Smooth muscle cell of the brain vasculature (primary cell): ENCODE measurements around the gene GJA5.
"Not testable (repeated sequence)": the region's sequence is repeated elsewhere in the genome, so short reads cannot be mapped to it uniquely, and the experiment has no call there.

Experiments used
- DNase-seq: peaks from one replicate; pipeline ENCODE4 v3.0.0-alpha.2; 2012; ENCODE audit warnings: low read depth, low spot score

The GJA5 gene

DNA sequence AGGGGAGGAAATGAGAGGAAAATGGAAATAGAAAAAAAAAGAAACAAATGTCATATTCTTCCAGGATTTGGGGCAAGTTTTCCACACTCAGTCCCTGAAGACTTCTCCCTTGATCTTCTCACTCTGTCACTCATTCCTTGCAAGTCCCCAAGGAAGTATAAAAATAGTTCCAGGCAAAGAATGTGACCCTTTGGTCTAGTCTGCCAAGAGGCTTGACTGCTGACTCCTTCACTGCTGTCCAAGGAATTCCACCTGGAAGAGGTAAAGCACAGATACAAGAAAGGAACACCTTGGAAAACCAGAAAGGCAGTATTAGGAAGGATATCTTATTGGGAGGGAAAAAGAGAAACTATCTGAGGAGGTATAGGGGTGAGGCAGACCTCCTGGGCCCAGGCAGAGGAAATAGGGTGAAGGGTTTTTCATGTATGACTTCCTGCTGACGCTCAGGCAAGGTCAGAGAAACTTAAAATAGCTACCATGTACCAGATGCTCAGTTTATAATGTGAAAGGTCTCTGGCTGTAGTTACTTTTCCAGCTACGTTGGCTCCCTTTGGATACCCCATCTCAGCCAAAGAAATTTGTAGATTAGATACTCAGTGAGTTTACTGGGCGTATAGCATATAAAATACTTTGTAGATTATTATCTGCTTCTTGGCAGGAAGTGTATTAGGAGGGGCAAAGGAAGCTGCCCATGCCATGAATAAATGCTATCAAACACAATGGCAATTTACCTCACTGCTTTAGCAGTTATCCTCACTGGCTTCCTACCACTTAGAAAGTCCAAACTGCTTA, 2.0 kb upstream of the GJA5 start:
- DNase-seq: no peak

DNA sequence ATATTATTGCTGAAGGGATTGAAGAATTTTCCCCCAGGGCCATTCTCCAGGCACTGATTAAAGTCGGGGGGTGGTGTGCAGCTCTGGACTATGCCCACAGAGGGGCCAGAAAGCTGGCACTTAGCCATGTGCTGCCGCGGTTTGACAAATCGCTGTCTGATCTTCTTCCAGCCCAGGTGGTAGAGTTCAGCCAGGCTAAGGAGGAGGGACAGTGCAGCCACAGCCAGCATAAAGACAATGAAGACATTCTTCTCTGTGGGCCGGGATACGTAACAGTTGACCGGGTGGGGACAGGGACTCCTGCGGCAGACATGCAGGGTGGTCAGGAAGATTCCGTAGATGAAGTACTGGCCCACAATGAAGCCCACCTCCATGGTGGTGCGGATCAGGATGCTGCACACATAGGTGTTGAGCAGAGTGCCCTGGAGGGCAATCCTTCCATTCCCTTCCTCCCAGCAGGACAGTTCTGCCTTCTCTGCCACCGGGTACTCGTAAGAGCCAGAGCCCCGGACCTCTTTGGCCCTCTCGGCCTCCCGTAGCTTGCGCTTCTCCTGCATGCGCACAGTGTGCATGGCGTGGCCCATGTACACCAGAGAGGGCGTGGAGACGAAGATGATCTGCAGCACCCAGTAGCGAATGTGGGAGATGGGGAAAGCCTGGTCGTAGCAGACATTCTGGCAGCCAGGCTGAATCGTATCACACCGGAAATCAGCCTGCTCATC, 1.9 kb downstream of the GJA5 start:
- DNase-seq: no peak

- no peak for DNase-seq
Observed at GRCh38 chr1:147757015-147757990, 3.1 kb downstream of the GJA5 start.

GRCh38 chr1:147756341-147756740, 4.1 kb downstream of the GJA5 start:
- no peak for DNase-seq

DNA sequence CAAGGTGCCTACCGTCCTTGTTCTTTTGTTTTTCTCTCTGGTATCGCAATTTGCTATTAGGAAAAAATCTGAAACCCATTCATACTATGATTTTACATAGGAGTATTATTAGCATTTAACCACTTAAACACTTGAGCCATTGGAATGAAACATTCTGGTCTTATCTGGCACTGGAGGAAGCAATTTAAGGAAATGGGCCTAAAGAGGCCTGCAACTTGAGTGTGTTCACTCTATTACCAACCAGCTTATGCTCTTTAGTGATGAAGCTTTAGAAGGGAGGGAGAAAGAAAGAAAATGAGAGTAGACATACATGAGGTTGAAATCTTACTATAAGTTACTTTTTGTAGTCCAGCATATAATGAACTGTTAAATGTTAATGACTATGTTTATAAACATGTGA, 5.7 kb downstream of the GJA5 start:
- no peak for DNase-seq

- DNase-seq: no peak
Observed at GRCh38 chr1:147753081-147753480, 7.3 kb downstream of the GJA5 start.

DNA sequence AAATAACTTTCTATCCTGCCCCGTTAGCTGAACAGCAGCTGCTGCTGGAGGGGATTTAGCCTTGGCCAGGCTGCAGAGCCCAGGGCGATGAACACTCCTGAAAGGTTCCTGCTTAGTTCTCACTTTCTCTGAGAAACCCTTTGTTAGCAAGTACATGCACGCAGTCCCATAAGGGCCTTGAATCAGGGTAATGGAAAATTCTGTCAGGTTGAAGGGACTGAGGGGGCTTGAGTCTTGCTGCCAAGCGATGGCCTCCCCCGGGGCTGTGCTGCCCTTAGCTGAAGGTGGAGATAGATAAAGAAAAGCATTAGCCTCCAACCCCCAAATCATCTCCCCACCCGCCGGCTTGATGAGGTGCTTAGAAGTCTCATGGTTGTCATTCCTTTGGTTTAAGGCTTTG, 7.9 kb downstream of the GJA5 start:
- no peak for DNase-seq

GRCh38 chr1:147751346-147751745, 9.1 kb downstream of the GJA5 start:
- DNase-seq: no peak

GRCh38 chr1:147750618-147751217, 9.7 kb downstream of the GJA5 start:
- DNase-seq: no peak

DNA sequence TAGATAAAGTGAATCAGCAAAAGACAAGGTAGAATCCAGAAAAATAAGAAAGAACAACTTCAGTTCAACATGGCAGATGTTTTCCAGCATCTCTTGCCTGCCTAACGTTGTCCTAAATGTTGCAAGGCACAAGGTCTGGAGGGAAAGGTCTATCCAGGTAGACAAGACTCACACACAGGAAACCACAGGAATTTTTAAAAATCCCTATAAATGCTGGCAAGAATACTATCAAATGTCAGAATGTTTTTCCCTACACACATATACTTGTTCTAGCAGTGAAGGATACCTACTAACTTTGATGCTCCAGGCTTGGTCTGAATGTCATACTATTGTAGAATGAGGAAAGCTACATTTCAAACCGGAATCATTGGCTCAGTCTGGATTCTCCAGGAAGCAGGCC, 10.6 kb downstream of the GJA5 start:
- no peak for DNase-seq

- no peak for DNase-seq
Observed at GRCh38 chr1:147748676-147749350, 11.6 kb downstream of the GJA5 start.

- DNase-seq: no peak
Observed at GRCh38 chr1:147747966-147748365, 12.4 kb downstream of the GJA5 start.

DNA sequence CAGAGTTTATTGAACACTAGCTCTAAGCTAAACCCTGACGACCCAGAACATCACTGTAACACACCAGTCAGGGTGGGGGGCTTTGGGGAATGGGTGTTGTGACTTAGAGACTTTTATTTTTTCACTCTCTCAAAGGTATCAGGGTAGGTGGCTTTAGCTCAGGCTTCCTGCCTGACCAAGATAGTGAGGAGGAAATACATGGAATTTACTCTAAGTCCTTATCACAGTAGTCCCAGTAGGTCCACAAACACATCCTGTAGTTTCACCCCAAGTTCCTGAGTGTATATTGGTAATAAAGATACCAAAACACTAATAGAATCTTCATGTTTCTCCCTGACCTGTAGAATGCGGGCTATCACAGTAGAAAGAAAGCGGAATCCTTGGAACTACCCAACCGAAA, 15.1 kb downstream of the GJA5 start:
- DNase-seq: no peak

DNA sequence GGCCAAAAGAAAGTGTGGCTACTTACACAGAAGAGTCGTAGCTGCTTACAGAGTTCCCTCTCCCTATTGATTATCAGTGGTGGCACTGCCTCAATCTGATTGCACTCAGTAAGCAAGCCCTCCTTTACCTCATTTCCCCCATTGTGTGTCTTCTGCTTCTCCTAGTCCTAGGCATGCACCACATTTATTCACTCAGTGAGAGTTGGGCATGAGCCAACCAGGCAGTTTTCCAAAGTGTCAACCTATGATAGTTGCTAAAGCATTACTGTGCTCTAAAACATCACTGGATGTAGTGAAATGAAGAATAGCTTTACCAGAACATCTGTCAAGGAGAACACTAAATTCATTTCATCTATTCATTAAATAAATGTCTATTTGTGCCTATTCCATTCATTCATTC, 19.3 kb downstream of the GJA5 start:
- DNase-seq: no peak

- no peak for DNase-seq
Observed at GRCh38 chr1:147740391-147740790, 20.0 kb downstream of the GJA5 start.

- no peak for DNase-seq
Observed at GRCh38 chr1:147738739-147739476, 21.5 kb downstream of the GJA5 start.

- no peak for DNase-seq
Observed at GRCh38 chr1:147738129-147738528, 22.3 kb downstream of the GJA5 start.

- no peak for DNase-seq
Observed at GRCh38 chr1:147736883-147737282, 23.5 kb downstream of the GJA5 start.

- DNase-seq: no peak
Observed at GRCh38 chr1:147735423-147735822, 25.0 kb downstream of the GJA5 start.

DNA sequence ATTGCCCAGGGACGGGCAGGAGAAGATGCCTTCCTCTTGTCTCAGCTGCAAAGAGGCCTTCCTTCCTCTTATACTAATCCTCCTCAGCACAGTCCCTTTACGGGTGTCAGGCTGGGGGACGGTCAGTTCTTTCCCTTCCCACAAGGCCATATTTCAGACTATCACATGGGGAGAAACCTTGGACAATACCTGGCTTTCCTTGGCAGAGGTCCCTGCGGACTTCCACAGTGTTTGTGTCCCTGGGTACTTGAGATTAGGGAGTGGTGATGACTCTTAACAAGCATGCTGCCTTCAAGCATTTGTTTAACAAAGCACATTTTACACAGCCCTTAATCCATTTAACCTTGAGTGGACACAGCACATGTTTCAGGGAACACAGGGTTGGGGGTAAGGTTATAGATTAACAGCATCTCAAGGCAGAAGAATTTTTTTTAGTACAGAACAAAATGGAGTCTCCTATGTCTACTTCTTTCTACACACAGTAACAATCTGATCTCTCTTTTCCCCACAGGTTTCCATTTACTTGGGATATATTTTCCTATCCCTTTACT, 26.0 kb downstream of the GJA5 start:
- DNase-seq: not testable (repeated sequence)
